GM18505 (cell line): ENCODE results near the gene MXRA7.
"Not testable (repeated sequence)": the region's sequence is repeated elsewhere in the genome, so short reads cannot be mapped to it uniquely, and the experiment has no call there.

ENCODE experiments used
- ATAC-seq: cut with Tn5 transposase; IDR thresholded peaks from one replicate; pipeline ENCODE4 v1.9.1; 2021; ENCODE audit not compliant: unreplicated experiment
- POLR2A ChIP-seq: IDR thresholded peaks from 4 replicates; pipeline ENCODE4 v1.6.1; 2011; ENCODE audit warnings: borderline replicate concordance; ENCODE audit not compliant: insufficient read depth, insufficient read length; ENCODE audit errors: extremely low read depth

Gene MXRA7

DNA sequence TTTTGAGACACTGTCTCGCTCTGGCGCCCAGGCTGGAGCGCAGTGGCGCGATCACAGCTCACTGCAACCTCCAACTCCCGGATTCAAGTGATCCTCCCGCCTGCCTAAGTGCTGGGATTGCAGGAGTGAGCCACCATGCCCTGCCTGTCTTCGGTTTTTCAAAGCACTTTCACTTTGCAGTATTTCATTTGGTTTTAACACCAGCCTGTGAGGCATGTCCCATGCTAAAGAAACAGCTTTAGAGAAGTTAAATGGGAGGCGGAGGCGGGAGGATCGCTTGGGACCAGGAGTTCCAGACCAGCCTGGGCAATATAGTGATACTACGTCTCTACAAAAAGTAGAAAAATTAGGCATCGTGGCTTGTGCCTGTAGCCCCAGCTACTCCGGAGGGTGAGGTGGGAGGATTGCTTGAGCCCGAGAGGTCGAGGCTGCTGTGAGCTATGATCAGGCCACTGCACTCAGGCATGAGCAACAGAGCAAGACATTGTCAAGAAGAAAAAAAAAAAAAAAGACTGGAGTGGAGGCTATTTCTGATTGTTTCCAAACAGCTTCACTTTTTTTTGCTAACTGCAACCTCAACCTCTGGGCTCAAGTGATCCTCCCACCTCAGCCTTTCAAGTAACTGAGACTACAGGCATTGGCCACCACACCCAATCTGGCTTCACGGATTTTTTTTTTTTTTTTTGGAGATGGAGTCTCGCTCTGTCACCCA, 17.1 kb upstream of the MXRA7 start:
- no peak for ATAC-seq
- peak; percentile 17 for TF ChIP-seq POLR2A

DNA sequence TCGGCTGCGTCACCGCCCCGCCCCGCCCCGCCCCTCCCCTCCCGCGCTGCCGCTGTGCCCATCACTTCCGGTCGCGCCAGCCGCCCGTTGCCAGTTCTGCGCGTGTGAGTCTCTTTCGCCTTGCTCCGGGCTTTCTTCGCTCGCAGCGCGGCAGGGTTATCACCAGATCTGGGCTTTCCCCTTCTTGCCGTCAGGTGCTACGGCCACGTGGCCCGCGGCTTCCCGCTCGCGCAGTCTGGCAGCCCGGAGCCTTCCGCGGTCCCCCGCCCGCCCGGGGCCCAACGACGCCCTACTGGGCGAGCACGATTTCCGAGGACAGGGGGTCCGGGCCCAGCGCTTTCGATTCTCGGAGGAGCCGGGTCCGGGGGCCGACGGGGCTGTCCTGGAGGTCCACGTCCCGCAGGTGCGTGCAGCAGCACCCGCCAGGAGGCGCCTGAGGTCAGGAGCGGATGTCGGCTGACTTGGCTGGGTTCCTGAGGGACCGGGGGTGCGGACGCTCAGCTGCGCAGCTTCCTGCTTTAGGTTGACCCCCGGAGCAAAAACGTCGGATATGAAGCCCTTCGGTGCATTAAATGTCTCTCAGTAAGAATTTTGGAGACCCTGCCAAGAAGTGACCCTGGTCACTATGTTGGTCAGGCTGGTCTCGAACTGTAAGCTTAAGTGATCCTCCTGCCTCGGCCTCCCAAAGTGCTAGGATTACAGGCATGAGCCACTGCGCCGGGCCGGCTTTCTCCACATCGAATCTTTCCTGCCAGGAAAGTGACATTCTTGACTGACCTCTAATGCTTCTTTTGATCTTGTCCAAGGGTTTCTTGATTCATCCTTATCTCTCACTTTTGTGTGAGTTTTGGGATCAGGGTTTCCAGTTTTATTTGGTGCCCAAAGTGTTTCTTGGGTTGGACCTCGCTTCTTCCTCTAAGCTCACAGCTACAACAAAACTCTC, 16.3 kb upstream of the MXRA7 start, which contains the start of gene METTL23:
TSS of gene METTL23 (plus strand) at position 64 of the 943 bp plus-strand sequence. CDS start 2,872 bp downstream, outside the sequence.
- TF ChIP-seq POLR2A: peak; percentile 88
- peak; percentile 47 for ATAC-seq

DNA sequence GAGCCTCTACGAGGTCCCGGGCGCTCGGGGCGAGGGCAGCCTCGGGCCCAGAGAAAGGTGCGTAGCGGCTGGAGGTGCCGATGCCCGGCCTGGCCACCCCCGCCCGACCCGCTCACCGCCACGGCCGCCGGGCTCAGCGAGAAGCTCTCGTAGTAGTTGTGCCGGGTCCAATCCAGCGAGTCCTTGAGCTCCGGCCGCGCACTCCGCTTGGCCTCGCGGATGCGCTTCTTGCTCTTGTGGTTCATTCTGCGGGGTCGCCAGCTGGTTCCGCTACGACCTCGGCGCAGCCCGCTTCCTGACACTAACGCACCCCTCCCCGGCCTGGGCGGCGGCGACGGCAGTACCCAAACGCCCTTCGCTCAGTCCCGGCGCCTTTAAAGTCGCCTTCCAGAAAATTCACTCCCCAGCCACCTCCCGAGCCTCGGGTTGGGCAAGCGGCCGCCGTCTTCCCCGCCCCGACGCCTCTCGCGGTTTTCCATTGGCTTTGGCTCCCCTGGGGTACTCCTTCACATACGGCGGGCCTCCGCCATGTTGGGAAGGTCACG, 15.5 kb upstream of the MXRA7 start, which contains the start of gene JMJD6:
TSS of gene JMJD6 (minus strand) at position 376 of the 545 bp plus-strand sequence. CDS start at position 245, 131 bp downstream.
- TF ChIP-seq POLR2A: peak; percentile 78
- peak; percentile 56 for ATAC-seq

DNA sequence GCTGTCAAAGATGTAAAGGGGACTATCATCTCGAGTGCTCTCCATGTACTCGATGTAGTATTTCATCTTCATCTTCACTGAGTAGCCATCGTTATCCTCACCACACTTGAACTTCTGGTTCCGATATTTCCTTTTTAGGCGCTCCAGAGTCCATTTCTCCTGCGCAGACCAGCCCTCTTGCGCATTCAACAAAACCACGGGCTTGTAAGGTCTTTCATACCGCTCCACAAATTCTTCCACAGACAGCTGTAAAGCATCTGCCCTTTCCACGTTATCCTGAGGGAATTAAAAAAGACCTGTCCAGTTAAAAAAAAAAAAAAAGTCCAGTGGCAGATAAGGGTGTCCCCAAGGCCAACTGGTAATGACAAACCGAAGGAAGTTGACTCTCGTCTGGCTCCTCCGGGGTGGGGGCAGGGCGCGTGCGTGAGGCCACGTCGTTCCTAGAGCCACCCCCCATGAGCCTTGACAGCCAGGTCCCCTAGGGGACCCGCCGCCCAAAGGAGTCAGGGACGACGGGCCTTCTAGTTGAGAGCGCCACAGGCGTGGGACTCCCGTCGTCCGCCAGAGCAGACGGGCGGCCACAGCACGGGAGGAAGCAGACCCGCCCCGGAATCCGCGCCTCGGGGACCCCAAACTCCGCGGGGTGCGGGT, 14.9 kb upstream of the MXRA7 start:
- TF ChIP-seq POLR2A: no peak
- peak; percentile 17 for ATAC-seq

DNA sequence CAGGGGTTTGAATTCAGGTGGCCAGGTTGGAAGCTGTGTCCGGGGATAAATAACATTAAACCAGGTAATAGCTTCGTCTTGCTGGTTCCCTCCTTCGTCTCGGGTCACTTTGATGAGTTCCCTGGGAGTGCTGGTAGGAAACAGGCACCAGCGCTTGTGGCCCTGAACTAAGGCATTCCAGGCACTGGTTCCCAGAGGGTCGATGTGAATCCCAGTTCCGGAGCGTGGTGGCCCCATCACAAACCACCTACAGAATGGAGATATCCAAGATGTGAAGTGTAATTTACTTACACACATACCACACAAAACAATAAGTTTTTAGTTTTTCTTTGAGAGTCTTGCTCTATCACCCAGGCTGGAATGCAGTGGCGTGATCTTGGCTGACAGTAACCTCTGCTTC, 13.0 kb upstream of the MXRA7 start:
- no peak for TF ChIP-seq POLR2A
- ATAC-seq: no peak

DNA sequence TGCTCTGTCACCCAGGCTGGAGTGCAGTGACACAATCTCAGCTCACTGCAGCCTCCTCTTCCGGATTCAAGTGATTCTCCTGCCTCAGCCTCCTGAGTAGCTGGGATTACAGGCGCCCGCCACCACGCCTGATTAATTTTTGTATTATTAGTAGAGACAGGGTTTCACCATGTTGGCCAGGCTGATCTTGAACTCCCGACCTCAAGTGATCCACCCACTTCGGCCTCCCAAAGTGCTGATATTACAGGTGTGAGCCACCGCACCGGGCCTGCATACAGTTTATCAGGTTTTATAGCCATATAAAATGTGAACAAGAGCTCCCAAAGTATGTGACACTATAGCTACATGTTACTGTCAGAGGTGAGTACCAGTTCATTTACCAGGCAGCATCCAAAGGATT, 12.2 kb upstream of the MXRA7 start:
- not testable (repeated sequence) for ATAC-seq

DNA sequence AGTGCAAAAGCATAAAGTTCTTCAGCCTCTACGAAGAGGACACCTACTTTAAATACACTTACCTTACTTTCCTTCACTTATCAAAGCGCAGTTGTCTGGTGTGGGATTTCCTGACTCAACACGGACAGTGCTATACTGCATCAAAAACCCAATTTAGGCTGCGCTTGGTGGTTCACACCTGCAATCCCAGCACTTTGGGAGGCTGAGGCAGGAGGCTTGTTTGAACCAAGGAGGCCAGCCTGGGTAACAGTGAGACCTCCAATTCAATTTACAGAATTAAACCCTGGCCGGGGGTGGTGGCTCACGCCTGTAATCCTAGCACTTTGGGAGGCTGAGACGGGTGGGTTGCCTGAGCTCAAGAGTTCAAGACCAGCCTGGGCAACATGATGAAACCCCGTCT, 11.5 kb upstream of the MXRA7 start:
- TF ChIP-seq POLR2A: no peak
- no peak for ATAC-seq

DNA sequence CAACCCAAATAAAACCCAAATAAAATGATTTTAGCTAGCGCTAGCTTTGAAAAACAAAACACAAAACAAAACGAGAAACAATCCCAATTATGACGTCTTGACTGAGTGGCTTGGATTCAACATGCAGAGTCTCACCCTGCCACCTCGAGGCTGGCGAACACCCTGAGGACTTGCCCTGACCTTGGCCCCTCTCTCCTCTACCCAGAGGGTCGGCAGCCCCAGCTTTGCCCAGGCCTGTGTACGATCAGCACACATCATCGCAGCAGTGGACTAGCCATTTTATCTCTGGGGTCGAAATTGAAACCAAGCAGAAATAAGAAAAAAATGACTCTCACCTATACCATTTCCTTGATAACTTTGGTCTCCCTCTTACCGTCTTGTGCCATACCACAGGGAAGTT, 10.7 kb upstream of the MXRA7 start:
- TF ChIP-seq POLR2A: no peak
- no peak for ATAC-seq

DNA sequence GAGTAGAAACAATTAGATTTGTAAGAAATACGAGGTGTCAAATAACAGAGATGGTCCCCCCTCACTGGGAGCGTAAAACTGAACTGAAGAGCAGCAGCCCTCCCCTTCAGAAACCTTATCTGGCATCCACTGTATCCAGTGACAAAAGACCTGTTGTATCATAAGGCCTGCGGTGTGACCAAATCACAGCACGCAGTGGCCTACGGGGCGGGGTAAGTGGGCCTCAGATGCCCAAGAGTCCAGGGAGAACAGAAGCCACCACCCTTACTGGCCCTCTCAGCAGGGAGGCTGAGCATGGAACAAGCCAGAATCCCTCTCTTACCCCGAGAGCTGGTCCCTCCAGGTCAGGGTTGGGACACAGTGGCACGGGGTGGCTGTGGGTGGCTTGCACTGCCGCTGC, 10.2 kb upstream of the MXRA7 start:
- TF ChIP-seq POLR2A: no peak
- no peak for ATAC-seq

DNA sequence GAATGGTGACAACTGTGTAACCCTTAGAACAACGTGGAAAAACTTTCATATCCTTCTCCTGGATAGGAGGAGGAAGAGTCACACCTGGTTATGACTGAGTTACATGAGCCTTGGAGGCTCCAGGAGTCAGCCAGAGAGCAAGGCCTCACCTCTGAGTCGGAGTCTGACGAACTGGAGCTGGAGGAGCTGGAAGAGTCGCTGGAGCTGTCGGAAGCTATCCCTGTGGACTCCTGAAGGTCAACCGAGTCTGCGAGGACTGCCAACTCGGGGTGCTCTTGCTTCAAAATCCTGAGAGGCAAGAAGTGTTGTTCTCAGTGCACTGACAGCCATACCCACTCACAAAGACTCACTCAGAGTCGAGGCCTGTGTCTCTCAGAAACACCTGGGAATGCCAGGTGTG, 9.4 kb upstream of the MXRA7 start:
- ATAC-seq: no peak

DNA sequence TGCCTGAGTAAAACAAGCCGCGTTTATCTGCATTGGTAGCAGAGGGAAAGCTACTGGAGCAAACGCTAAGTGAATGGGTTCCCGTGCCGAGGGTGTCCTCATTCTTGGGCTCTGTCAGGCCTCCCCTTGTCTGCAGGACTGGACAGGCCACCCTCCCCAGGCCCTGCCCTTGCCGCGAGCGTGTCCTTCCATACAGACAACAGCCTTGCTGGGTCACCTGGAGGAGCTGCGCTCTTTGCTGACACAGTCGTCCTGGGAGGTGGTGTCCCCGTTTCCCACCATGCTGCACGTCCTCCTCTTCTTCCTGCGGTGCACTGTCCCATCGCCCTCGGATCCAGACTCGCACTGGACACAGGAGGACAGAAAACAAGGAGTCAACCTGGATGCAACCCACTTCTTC, 7.8 kb upstream of the MXRA7 start:
- TF ChIP-seq POLR2A: no peak

More for the DNA sequence above, 9.4 kb upstream of the MXRA7 start:
- TF ChIP-seq POLR2A: no peak

DNA sequence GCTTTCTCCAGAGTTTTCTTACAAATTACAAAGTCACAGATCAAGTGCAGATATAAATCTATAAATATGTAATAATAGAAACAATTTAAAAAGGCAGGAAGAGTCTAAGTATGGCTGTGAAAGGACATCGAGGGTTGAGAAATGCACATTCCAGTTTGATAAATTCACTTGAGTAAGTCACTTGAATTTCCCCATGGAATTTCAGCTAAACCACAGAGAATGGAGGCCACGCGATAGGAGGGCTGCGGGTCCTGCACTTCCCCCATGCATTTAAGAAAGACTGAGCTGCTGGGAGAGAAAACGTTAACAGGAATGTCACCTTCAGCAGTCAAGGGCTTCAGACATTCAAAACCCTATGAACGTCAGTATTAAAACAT, 6.1 kb upstream of the MXRA7 start:
- ATAC-seq: no peak
- no peak for TF ChIP-seq POLR2A

More for the DNA sequence above, 7.8 kb upstream of the MXRA7 start:
- no peak for ATAC-seq
